Caco-2 (cell line): ENCODE data around the gene C7. TPM values are rescaled to one million over a fixed set of nuclear protein-coding genes. Genes with fewer than 3 reads are reported as not detected.

ENCODE experiments used
- BruUV-seq: library from RNA; stranded (reverse); fragments of 400-500 nt; replicated peaks from 2 replicates; lab custom pipeline; 2021; lab: Mats Ljungman, UMichigan
- CTCF ChIA-PET: fragments of 300-600 bp; sonication (Branson Sonifier 250); formaldehyde crosslinking; loops from one replicate; lab custom pipeline; 2022; ENCODE audit warnings: antibody characterized with exemption; lab: Charles Lee
- POLR2A ChIA-PET: fragments of 300-600 bp; sonication (Branson Sonifier 250); formaldehyde crosslinking; loops from one replicate; lab custom pipeline; 2022; ENCODE audit warnings: antibody characterized with exemption; lab: Charles Lee
- DNase-seq, 2 experiments: peaks; one replicate each; pipeline versions ENCODE4 v3.0.0 to v3.0.0-alpha.2; 2020 to 2022
- H3K27me3 ChIP-seq: replicated peaks from 2 replicates; pipeline ENCODE4 v1.6.0; 2011; ENCODE audit warnings: low read length; ENCODE audit not compliant: control insufficient read depth, insufficient read depth
- H3K36me3 ChIP-seq: 2 replicates; pipeline ENCODE4 v1.5.1; 2011; ENCODE audit warnings: low read length; ENCODE audit not compliant: control insufficient read depth, insufficient read depth
- H3K4me1 ChIP-seq: fragments of 250-450 bp; sonication (Bioruptor Pico); 2 replicates; pipeline ENCODE4 v1.5.1; 2020; ENCODE audit warnings: mild to moderate bottlenecking
- H3K4me3 ChIP-seq: 2 replicates; pipeline ENCODE4 v1.5.1; 2011; ENCODE audit warnings: low read depth, mild to moderate bottlenecking, control low read depth, low read length
- H3K9me3 ChIP-seq: fragments of 250-450 bp; sonication (Bioruptor Pico); 2 replicates; pipeline ENCODE4 v1.5.1; 2020; ENCODE audit warnings: mild to moderate bottlenecking, moderate library complexity
- H3K27ac Mint-ChIP-seq: one replicate; pipeline ENCODE4 v1.8.0; 2022; ENCODE audit warnings: mixed read lengths; ENCODE audit not compliant: unreplicated experiment
- H3K27me3 Mint-ChIP-seq: one replicate; pipeline ENCODE4 v1.8.0; 2022; ENCODE audit warnings: mixed read lengths; ENCODE audit not compliant: insufficient read depth, unreplicated experiment
- H3K36me3 Mint-ChIP-seq: one replicate; pipeline ENCODE4 v1.8.0; 2022; ENCODE audit warnings: mild to moderate bottlenecking, mixed read lengths; ENCODE audit not compliant: insufficient read depth, unreplicated experiment
- H3K4me1 Mint-ChIP-seq: one replicate; pipeline ENCODE4 v1.8.0; 2022; ENCODE audit warnings: low read depth, mixed read lengths; ENCODE audit not compliant: unreplicated experiment
- H3K4me3 Mint-ChIP-seq: one replicate; pipeline ENCODE4 v1.8.0; 2022; ENCODE audit warnings: mild to moderate bottlenecking, moderate library complexity, mixed read lengths; ENCODE audit not compliant: unreplicated experiment
- H3K9me3 Mint-ChIP-seq: one replicate; pipeline ENCODE4 v1.8.0; 2022; ENCODE audit warnings: mixed read lengths; ENCODE audit not compliant: unreplicated experiment
- intact Hi-C: fragments of 100-400 bp; cut with micrococcal nuclease; formaldehyde crosslinking; loops from one replicate; pipeline ENCODE4 v1.10.0; 2022; ENCODE audit not compliant: unreplicated experiment
- total RNA-seq: library from RNA; stranded (reverse); gene quantifications from 2 replicates; pipeline ENCODE4 v1.2.3, GENCODE V29; 2022
- TF ChIP-seq, protein P1 (sequence below), 2 experiments: fragments of 200-600 bp in 1 of 2; IDR thresholded peaks; 1 replicate in 1 of 2; 2 replicates in 1 of 2; pipeline versions ENCODE4 v1.5.1 to v1.8.0; 2011 to 2022; ENCODE audit warnings: antibody characterized with exemption in 1 of 2, control low read depth in 1 of 2, inconsistent platforms in 1 of 2, low read depth in 1 of 2, low read length in 1 of 2, mild to moderate bottlenecking in 1 of 2, moderate library complexity in 1 of 2; ENCODE audit not compliant: insufficient read depth in 1 of 2, severe bottlenecking in 1 of 2, unreplicated experiment in 1 of 2

The C7 gene
- total RNA-seq, 1 experiment from 2014 or later: not detected

DNA sequence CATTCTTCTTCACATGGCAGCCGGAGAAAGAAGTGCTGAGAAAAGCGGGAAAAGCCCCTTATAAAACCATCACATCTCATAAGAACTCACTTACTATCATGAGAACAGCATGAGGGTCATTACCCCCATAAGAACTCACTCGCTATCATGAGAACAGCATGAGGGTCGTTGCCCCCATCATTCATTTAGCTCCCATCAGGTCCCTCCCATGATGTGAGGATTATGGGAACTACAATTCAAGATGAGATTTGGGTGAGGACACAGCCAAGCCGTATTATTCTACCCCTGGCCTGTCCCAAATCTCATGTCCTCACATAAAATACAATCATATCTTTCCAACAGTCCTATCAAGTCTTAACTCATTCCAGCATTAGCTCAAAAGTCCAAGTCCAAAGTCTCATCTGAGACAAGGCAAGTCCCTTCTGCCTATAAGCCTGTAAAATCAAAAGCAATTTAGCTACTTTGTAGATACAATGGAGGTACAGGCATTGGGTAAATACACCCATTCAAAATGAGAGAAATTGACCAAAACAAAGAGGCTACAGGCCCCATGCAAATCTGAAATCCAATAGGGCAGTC lies 82.8 kb downstream of the C7 start:
- H3K27me3 Mint-ChIP-seq: peaks cover 3% of the 10 kb centered on the region
- CTCF ChIA-PET: no interaction called here
- Histone ChIP-seq H3K36me3 (no peaks in the 10 kb centered on the region), H3K4me3 (no peak overlapping the region), H3K4me1 (no peaks in the 10 kb centered on the region), H3K9me3 (no peaks in the 10 kb centered on the region), H3K27me3 (no peaks in the 10 kb centered on the region)
- H3K36me3 Mint-ChIP-seq: no peaks in the 10 kb centered on the region
- no peaks in the 10 kb centered on the region for H3K4me1 Mint-ChIP-seq
- H3K9me3 Mint-ChIP-seq: no peaks in the 10 kb centered on the region
- no peak overlapping the region for H3K27ac Mint-ChIP-seq
- TF ChIP-seq, protein P1, sequence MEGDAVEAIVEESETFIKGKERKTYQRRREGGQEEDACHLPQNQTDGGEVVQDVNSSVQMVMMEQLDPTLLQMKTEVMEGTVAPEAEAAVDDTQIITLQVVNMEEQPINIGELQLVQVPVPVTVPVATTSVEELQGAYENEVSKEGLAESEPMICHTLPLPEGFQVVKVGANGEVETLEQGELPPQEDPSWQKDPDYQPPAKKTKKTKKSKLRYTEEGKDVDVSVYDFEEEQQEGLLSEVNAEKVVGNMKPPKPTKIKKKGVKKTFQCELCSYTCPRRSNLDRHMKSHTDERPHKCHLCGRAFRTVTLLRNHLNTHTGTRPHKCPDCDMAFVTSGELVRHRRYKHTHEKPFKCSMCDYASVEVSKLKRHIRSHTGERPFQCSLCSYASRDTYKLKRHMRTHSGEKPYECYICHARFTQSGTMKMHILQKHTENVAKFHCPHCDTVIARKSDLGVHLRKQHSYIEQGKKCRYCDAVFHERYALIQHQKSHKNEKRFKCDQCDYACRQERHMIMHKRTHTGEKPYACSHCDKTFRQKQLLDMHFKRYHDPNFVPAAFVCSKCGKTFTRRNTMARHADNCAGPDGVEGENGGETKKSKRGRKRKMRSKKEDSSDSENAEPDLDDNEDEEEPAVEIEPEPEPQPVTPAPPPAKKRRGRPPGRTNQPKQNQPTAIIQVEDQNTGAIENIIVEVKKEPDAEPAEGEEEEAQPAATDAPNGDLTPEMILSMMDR (IDR thresholded peaks at IDR 0.05; ENCODE audit: insufficient read depth in 1 of 2, low read depth in 1 of 2, low read length in 1 of 2, severe bottlenecking in 1 of 2, unreplicated experiment in 1 of 2): no peak
- H3K4me3 Mint-ChIP-seq: no peak overlapping the region
- DNase-seq: no peak
- POLR2A ChIA-PET: no interaction called here
- no TSS peak for BruUV-seq
- intact Hi-C loops: no loop called here

DNA sequence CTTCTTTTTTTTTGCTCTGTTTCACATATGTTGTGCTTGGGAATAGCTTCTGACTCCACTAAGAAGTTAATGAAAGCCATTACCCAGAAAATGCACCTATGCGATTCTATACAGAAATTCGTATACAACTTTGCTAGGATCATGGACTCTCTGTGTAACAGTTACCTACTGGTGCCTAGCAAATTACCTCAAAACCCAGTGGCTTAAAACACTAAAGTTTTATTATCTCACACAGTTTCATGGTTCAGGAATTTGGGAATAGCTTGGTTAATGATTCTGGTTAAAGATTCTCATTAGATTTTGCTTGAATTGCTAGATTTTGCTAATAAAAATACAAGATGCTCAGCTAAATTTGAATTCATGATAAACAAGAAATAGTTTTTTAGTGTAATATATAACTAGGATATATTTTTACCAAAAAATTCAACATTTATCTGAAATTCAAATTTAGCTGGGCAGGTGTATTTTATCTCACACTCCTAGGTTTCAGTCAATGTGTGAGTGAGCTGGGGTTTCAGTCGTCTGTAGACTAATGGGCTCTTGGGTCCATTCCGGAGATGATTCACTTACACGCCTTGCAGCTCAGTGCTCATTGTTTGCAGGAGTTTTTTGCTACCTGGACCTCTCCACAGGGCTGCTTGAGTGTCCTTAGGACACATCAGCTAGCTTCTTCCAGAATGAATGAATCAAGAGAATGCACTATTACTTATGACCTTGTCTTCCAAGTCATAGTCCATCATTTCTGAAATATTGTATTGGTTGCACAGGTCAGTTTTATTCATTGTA lies 86.7 kb downstream of the C7 start:
- BruUV-seq: no TSS peak
- H3K4me1 ChIP-seq: no peaks in the 10 kb centered on the region
- H3K9me3 ChIP-seq: no peaks in the 10 kb centered on the region
- POLR2A ChIA-PET: no interaction called here
- CTCF ChIA-PET: no interaction called here
- no peaks in the 10 kb centered on the region for H3K36me3 Mint-ChIP-seq
- no peaks in the 10 kb centered on the region for H3K36me3 ChIP-seq
- H3K27ac Mint-ChIP-seq: no peak overlapping the region
- no peaks in the 10 kb centered on the region for H3K4me1 Mint-ChIP-seq
- H3K4me3 Mint-ChIP-seq: no peak overlapping the region
- TF ChIP-seq, protein P1 (IDR thresholded peaks at IDR 0.05; ENCODE audit: insufficient read depth in 1 of 2, low read depth in 1 of 2, low read length in 1 of 2, severe bottlenecking in 1 of 2, unreplicated experiment in 1 of 2): no peak
- no peaks in the 10 kb centered on the region for H3K9me3 Mint-ChIP-seq
- H3K27me3 Mint-ChIP-seq: peaks cover 9% of the 10 kb centered on the region
- H3K4me3 ChIP-seq: no peak overlapping the region
- intact Hi-C loops: no loop called here
- no peaks in the 10 kb centered on the region for H3K27me3 ChIP-seq
- DNase-seq: no peak

DNA sequence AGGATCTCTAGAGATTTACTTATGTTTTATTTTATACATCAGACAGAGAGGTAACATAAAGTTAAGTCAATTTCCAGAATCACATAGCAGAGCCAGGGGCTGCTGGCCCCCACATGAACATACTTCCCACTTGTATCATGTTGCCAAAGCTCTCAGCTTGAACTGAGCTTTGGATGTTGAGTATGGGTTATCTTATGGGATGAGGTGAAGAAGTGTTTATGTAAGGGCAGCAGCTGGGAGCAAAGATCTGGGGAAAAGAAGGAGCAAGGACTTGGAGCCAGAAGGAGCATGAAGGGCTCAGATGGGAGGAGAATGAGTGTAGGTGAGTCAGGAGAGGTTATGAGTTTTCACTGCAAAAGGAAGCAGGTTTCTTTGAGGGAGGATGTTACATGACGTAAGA lies 89.8 kb downstream of the C7 start:
- Mint-ChIP-seq H3K27ac (no peak overlapping the region), H3K4me3 (no peak overlapping the region), H3K9me3 (no peaks in the 10 kb centered on the region), H3K36me3 (no peaks in the 10 kb centered on the region), H3K4me1 (no peaks in the 10 kb centered on the region), H3K27me3 (peaks cover 7% of the 10 kb centered on the region)
- no peaks in the 10 kb centered on the region for H3K9me3 ChIP-seq
- CTCF ChIA-PET: no interaction called here
- intact Hi-C loops: no loop called here
- H3K36me3 ChIP-seq: no peaks in the 10 kb centered on the region
- no peak for DNase-seq
- TF ChIP-seq, protein P1 (IDR thresholded peaks at IDR 0.05; ENCODE audit: insufficient read depth in 1 of 2, low read depth in 1 of 2, low read length in 1 of 2, severe bottlenecking in 1 of 2, unreplicated experiment in 1 of 2): no peak
- no peaks in the 10 kb centered on the region for H3K4me1 ChIP-seq
- no peaks in the 10 kb centered on the region for H3K27me3 ChIP-seq
- POLR2A ChIA-PET: no interaction called here
- H3K4me3 ChIP-seq: no peak overlapping the region
- BruUV-seq: no TSS peak
